ENCODE data around the gene P2RY2.
"Not testable (repeated sequence)": the region's sequence is repeated elsewhere in the genome, so short reads cannot be mapped to it uniquely, and the experiment has no call there.

The P2RY2 gene

GRCh38 chr11:73229896-73230875 is 12.1 kb downstream of the P2RY2 start:
- no peak for DNase-seq

DNA sequence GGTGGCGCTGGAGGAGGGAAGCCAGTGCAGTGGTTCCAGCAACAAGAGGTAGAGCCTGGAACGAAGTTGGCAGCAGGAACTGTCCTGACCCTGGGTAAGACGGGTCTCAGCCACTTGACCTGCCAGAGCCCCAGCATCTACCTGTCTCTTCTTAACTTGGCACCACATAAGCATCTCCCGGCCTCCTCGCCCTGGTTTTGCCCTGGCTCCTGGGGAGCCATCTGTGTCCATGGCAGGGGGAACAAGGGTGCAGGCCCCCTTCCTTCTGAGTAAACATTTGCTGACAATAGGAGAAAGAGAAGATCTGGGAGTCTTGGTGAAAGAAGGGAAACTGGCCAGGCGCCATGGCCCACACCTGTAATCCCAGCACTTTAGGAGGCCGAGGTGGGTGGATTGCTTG is 12.8 kb downstream of the P2RY2 start:
- no peak for DNase-seq

- DNase-seq: not testable (repeated sequence)
Observed at GRCh38 chr11:73232487-73232886, 14.4 kb downstream of the P2RY2 start.

- no peak for DNase-seq
Observed at GRCh38 chr11:73233211-73233610, 15.1 kb downstream of the P2RY2 start.

DNA sequence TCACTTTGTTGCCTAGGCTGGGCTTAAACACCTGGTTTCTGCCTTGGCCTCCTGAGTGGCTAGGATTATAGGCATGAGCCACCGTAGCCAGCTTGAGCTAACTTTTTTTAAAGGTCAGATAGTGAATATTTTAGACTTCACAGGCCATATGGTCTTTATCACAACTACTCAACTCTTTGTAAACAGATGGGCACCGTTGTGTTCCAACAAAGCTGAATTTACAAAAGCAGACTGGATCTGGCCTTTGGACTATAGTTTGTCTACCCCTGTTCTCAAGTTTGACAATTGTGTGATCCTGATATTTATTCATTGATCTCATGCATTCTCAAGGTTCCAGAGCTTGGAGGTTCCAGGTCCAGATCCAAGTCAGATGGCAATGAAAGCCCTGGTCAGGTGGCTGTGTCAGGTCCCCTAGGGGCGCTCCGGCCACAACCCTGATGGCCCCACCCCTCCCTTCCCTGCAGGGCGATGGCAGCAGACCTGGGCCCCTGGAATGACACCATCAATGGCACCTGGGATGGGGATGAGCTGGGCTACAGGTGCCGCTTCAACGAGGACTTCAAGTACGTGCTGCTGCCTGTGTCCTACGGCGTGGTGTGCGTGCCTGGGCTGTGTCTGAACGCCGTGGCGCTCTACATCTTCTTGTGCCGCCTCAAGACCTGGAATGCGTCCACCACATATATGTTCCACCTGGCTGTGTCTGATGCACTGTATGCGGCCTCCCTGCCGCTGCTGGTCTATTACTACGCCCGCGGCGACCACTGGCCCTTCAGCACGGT is 15.8 kb downstream of the P2RY2 start:
- DNase-seq: no peak

DNA sequence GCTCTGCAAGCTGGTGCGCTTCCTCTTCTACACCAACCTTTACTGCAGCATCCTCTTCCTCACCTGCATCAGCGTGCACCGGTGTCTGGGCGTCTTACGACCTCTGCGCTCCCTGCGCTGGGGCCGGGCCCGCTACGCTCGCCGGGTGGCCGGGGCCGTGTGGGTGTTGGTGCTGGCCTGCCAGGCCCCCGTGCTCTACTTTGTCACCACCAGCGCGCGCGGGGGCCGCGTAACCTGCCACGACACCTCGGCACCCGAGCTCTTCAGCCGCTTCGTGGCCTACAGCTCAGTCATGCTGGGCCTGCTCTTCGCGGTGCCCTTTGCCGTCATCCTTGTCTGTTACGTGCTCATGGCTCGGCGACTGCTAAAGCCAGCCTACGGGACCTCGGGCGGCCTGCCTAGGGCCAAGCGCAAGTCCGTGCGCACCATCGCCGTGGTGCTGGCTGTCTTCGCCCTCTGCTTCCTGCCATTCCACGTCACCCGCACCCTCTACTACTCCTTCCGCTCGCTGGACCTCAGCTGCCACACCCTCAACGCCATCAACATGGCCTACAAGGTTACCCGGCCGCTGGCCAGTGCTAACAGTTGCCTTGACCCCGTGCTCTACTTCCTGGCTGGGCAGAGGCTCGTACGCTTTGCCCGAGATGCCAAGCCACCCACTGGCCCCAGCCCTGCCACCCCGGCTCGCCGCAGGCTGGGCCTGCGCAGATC is 16.5 kb downstream of the P2RY2 start:
- DNase-seq: no peak

DNA sequence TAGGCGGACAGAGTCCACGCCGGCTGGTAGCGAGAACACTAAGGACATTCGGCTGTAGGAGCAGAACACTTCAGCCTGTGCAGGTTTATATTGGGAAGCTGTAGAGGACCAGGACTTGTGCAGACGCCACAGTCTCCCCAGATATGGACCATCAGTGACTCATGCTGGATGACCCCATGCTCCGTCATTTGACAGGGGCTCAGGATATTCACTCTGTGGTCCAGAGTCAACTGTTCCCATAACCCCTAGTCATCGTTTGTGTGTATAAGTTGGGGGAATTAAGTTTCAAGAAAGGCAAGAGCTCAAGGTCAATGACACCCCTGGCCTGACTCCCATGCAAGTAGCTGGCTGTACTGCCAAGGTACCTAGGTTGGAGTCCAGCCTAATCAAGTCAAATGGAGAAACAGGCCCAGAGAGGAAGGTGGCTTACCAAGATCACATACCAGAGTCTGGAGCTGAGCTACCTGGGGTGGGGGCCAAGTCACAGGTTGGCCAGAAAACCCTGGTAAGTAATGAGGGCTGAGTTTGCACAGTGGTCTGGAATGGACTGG is 17.2 kb downstream of the P2RY2 start:
- no peak for DNase-seq

GRCh38 chr11:73236205-73236765 is 18.2 kb downstream of the P2RY2 start:
- DNase-seq: no peak

GRCh38 chr11:73236854-73237253 is 18.8 kb downstream of the P2RY2 start:
- no peak for DNase-seq

- DNase-seq: no peak
Observed at GRCh38 chr11:73237471-73238290, 19.6 kb downstream of the P2RY2 start.

GRCh38 chr11:73239111-73239521 is 21.0 kb downstream of the P2RY2 start:
- DNase-seq: no peak

GRCh38 chr11:73239571-73240189 is 21.6 kb downstream of the P2RY2 start:
- DNase-seq: no peak

DNA sequence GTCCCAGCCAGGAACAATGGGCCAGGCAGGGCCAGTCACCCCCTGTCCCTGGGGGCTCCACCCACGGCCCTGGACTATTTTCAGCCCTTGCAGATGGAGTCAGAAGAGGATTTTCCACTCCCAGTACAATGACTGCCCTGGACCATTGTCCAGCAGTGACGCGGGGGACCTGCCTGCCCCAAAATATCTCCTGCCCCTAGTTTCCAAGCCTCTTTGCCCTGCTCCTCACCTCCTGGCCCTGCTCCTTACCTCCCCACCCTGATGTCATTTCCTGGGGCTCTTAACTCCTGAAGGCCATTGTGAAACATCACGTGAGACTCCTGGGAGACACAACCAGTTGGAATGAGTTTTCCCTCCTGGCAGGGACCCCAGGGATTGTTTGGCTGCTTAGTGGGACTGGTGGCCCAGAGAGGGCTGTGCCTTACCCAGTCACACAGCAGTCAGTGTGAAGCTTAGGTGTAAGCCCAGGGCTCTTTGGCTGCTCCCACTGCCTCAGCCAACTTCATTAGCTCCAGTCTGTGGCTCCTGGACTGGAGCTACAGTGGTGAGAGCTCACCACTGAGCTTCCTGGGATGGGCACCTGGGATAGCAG is 22.2 kb downstream of the P2RY2 start:
- no peak for DNase-seq

DNA sequence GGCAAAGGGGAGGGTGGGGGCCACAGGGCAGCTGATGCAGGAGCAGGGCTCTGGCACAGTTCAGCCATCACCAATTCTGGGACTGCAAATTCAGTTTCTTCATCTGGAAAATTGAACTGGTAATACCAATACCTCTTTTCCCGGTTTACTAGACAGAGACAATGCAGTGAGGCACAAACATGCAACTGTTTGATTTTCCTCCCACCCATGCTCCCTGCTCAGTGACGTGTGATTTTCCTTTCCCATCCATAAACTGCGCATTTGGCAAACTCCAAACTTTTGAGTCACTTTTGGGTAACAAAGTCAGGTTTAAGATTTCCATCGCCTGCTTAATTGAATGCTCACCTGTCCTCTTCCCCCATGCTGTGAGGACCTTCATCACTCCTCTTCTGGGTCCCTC is 23.2 kb downstream of the P2RY2 start:
- DNase-seq: no peak

DNA sequence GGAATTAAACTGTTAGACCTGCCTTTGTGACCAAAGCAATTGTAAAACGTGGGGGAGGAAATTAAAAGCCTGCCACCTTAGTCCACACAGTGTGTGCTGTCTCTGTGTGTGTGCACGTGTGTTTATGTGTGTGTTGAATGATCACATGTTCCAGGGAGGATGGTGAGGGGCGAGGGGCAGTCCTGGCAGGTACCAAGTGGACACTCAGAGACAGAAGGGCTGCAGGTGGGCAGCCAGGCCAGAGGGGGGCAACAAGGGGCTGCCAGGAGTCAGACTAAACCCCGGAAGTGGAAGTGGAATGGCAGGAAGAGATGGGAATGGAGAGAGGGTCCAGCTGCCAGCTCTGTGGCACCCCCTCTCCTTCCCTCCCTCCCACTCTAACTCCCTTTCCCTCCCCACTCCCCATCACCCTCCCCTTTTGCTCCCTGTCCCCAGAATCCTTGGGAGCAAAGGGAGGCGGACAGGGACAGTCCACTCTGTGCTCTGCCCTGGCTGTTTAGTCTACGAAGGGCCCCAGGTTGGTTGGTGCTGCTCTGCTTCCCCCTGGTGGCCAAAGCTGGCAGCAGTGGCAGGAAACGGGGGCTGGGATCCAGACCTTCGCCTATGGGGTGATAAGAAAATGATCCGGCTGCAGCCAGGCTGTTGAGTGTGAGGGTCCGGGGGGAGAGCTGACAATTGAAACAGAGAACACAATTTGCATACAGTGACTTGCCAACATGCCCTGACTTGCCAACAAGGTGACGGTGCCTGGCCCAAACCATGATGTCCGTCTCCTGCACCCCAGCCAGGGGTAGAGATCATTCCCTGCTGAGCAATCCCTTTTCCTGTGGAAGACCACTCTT is 24.4 kb downstream of the P2RY2 start:
- peak; percentile 57 for DNase-seq

DNA sequence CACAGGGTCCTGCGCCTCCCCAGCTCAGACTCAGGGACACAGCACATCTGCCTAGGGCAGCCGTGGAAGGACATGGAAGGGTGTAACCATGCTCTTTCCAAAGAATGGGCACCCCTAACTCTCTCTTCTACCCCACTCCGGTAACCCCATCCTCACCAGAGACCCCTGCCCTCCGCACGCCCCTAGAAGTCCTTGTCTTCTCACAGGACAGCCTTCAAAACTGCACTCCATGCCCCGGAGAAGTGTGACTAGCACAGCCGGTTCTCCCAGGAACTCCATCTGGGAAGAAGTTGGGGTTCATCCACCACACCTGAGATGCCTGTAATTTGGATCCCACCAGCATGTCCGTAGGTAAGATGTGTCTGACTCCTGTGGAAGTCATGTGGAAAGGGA is 25.0 kb downstream of the P2RY2 start:
- DNase-seq: no peak

DNA sequence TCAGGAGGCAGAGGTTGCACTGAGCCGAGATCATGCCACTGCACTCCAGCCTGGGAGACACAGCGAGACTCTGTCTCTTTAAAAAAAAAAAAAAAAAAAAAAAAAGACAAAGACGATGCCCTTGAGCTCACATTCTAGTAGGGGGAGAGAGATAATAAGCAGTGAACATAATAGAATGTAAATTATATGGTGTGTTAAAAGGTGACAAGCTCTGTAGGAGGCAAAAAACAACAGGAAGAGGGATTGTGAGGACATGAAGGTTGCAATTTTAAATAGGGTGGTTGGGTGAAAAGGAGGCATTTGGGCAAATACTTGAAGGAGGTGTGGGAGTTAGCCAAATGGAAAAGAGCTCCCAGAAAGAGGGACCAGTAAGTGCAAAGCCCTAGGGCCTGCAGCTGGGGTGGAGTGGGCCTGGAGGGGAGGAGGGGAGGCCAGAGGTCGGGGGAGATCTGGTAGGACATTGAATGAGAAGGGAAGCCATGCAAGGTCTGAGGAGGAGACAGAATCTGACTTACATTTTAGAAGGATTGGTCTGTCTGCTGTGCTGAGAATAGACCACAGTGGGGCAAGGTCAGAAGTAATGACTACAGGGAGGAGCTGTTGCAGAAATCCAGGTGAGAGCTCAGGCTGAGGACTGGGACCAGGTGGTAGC is 26.6 kb downstream of the P2RY2 start:
- no peak for DNase-seq

GRCh38 chr11:73245461-73245860 is 27.4 kb downstream of the P2RY2 start:
- DNase-seq: no peak

- DNase-seq: no peak
Observed at GRCh38 chr11:73246303-73246702, 28.2 kb downstream of the P2RY2 start.

Data from NCI-H748 treated with DMSO at 0.1 percent for 48 hours (cell line).